NOMO-1 treated with dmso at 0.1 percent for 144 hours (cell line): ENCODE measurements around the gene GMDS.

Experiments used
- DNase-seq: peaks from one replicate; lab custom pipeline; 2025; ENCODE audit not compliant: unreplicated experiment; lab: John Stamatoyannopoulos, UW

The GMDS gene

DNA sequence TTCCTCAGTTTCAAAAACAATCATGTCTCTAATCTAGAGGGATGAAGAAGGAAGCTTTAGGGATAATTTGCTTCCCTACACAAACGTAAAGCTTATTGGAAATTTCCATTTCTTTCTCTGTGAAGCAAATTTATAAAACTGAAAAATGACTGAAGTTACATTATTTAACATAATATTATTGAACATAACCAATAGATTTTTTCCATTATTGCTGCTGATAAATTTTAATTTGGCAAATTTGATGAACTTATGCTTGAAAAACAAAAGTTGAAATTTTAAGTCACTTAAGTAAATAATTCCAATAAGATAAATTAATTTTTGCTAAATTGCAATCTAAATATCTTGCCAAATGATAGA lies 140.9 kb downstream of the GMDS start:
- DNase-seq: no peak

DNA sequence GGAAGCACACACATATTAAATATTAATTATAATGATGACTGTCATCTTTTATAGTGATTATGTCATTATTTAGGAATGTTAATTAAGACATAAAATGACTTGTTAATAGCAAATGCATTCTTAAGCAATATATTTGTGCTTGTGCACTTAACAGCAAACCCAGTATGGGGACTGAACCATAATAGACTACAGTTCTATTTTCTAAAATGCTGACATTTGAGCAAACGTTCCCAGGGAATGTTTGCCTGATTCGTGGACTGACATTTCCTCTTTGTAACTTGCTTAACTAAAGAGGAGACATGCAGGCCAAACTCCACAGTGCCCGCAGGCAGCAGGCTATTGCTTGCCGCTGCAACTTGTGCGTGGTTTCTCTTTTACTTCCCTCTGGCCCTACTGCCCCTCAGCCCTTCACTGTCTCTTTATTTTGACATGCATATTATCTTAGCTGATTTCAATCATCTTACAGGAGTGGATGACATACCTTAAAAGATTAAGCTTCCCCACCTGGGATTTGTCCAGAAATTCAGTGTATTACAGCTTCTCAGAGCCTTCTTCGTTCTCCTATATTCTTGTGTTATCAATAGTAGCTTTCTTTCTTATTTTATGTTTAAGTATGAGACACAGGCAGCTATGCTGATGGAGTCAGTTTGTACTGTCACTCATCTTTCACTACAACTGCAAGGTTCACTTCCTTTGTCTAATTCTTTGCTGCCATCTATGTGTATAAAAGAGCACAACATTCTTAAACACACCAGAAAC lies 141.5 kb downstream of the GMDS start:
- DNase-seq: peak; percentile 71

DNA sequence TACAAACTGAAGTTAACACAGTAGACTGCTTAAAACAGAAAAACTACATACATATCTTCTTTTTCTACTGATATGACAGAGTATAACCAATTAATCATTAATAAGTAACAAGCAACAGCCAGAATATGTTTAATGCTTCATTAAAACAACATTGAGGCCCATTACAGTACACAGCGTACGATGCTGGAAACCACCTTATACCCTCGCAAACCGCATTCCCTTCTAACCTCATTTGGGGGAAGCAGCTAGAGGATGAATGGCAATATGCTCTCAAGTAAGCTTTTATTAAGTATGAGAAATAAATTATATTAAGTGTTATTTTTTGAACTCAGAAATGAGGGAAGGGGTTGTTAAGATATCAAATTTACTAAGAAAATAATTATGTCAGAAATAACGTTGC lies 142.4 kb downstream of the GMDS start:
- no peak for DNase-seq

GRCh38 chr6:2102316-2102883 lies 143.0 kb downstream of the GMDS start:
- DNase-seq: peak; percentile 36

DNA sequence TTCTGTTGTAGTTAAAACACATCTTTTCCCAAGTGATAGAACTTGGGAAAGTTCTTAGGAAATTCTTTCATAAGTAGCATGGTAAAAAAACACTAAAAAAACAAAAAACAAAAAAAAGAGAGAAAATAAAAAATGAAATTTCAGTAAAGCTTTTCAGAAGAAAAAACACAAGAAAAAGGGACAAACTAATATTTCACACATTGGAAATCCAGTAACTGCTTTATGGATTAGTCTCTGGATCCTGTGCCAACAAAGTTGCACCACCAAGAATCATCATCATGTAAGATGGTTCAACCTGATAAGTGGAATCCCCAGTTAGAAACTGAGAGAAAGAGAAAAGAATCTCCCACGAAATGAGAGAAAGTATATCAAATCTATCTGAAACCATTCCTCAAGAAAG lies 144.2 kb downstream of the GMDS start:
- DNase-seq: no peak

- DNase-seq: no peak
Observed at GRCh38 chr6:2099870-2100269, 145.5 kb downstream of the GMDS start.

- no peak for DNase-seq
Observed at GRCh38 chr6:2097464-2097863, 147.9 kb downstream of the GMDS start.

GRCh38 chr6:2094642-2095041 lies 150.8 kb downstream of the GMDS start:
- DNase-seq: no peak

GRCh38 chr6:2086326-2086965 lies 159.0 kb downstream of the GMDS start:
- DNase-seq: no peak

- no peak for DNase-seq
Observed at GRCh38 chr6:2085657-2086056, 159.7 kb downstream of the GMDS start.

GRCh38 chr6:2081155-2082138 lies 164.0 kb downstream of the GMDS start:
- no peak for DNase-seq

GRCh38 chr6:2078888-2079287 lies 166.5 kb downstream of the GMDS start:
- DNase-seq: no peak

- no peak for DNase-seq
Observed at GRCh38 chr6:2077826-2078225, 167.6 kb downstream of the GMDS start.

- no peak for DNase-seq
Observed at GRCh38 chr6:2073476-2073875, 171.9 kb downstream of the GMDS start.

- DNase-seq: no peak
Observed at GRCh38 chr6:2072453-2072852, 173.0 kb downstream of the GMDS start.

- no peak for DNase-seq
Observed at GRCh38 chr6:2063547-2063946, 181.9 kb downstream of the GMDS start.

GRCh38 chr6:2061880-2062279 lies 183.5 kb downstream of the GMDS start:
- DNase-seq: no peak

DNA sequence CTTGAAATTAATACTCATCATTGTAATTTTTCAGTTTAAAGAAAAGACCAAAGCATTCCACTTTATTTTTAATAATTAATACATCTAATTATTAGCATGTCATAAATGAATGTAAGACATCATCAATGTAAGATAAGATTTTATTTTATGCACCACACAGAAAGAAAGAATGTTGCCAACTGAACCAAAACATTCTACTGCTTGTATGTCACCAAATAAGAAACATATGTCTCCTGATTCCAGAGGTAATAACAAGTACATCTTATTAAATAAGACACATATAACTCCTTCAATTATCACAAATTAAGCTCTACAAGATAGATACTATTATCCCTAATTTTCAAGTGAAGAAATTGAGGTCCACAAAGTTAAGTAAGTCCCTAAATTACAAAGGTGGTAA lies 189.5 kb downstream of the GMDS start:
- no peak for DNase-seq

- no peak for DNase-seq
Observed at GRCh38 chr6:2055143-2055542, 190.3 kb downstream of the GMDS start.

DNA sequence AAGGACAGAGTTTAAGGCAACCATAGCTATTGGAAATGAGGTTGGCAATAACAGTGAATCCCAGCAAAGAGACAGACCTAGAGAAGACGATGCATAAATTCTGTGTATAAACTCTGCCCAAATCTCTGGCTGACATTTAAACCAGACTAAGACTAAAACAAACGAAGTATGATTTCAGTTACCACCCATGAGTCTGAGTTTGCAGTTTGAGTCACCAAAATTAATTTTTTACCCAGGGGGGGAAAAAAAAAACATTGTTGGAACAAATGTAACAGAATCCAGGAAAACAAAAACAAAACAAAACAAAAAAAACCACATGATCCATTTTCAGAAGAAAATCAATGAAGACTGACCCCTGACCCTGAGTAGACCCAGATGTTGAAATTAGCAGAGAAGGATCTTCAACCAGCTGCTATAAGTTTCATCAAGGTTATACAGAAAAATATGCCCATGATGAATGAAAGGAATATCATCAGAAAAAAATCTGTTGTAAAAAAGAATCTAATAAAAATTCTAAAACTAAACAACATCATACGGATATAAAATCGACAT lies 190.8 kb downstream of the GMDS start:
- DNase-seq: no peak

- no peak for DNase-seq
Observed at GRCh38 chr6:2053691-2054090, 191.7 kb downstream of the GMDS start.
